Esophagus muscularis mucosa (tissue), 4 donors: ENCODE measurements around the gene RNF34. TPM values are rescaled to one million over a fixed set of nuclear protein-coding genes. Genes with fewer than 3 reads are reported as not detected.

ENCODE experiments used
- DNase-seq: peaks from one replicate; pipeline ENCODE4 v3.0.0-alpha.2; 2017; ENCODE audit errors: extremely low spot score
- H3K27ac ChIP-seq, 4 donors: fragments of 200-600 bp; sonication (generic); replicated peaks in 1 of 4; 1 replicate in 3 of 4; 2 replicates in 1 of 4; pipeline ENCODE4 v1.5.1; 2016 to 2019; ENCODE audit warnings: mild to moderate bottlenecking in 1 of 4
- H3K27me3 ChIP-seq, 4 donors: fragments of 200-600 bp; sonication (generic); one replicate each; pipeline versions ENCODE4 v1.5.1 to v1.6.0; 2016 to 2019
- H3K36me3 ChIP-seq, 4 donors: fragments of 200-600 bp; sonication (generic); one replicate each; pipeline ENCODE4 v1.5.1; 2016 to 2019
- H3K4me1 ChIP-seq, 4 donors: fragments of 200-600 bp; sonication (generic); one replicate each; pipeline ENCODE4 v1.5.1; 2016 to 2019
- H3K4me3 ChIP-seq, 4 donors: fragments of 200-600 bp; sonication (generic); 1 replicate in 2 of 4; 2 replicates in 2 of 4; pipeline ENCODE4 v1.5.1; 2016 to 2019; ENCODE audit warnings: mild to moderate bottlenecking in 4 of 4, moderate library complexity in 1 of 4
- H3K9me3 ChIP-seq, 4 donors: fragments of 200-600 bp; sonication (generic); 1 replicate in 3 of 4; 2 replicates in 1 of 4; pipeline ENCODE4 v1.5.1; 2016 to 2019
- EP300 ChIP-seq: sonication (generic); formaldehyde crosslinking; IDR thresholded peaks from one replicate; pipeline ENCODE4 v1.6.1; 2017; ENCODE audit warnings: antibody characterized with exemption
- POLR2A ChIP-seq: fragments of 450-650 bp; IDR thresholded peaks from one replicate; pipeline ENCODE4 v1.6.1; 2017; ENCODE audit warnings: antibody characterized with exemption, moderate library complexity, mild to moderate bottlenecking, low read depth
- POLR2AphosphoS5 ChIP-seq, 2 donors: sonication (generic); formaldehyde crosslinking; IDR thresholded peaks; one replicate each; pipeline ENCODE4 v1.6.1; 2017; ENCODE audit warnings: antibody characterized with exemption in 2 of 2
- WGBS: methylation state at CpG from one replicate; pipeline ENCODE4 v1.1.5; 2018; 5-methylcytosine and 5-hydroxymethylcytosine counted together
- intact Hi-C: fragments of 100-400 bp; cut with DNase I; formaldehyde crosslinking; loops from one replicate; pipeline ENCODE4 v1.15.1; 2023
- total RNA-seq, 4 donors: library from RNA; depleted of rRNA; stranded (reverse); fragments of >200 nt; gene quantifications; one replicate each; pipeline versions ENCODE4 v1.1.0 to v1.2.1, GENCODE V29; 2016
- TF ChIP-seq, protein P1 (sequence below), 3 experiments: fragments of 200-600 bp in 2 of 3; fragments of 450-650 bp in 1 of 3; sonication (generic) in 2 of 3; IDR thresholded peaks; one replicate each; pipeline ENCODE4 v1.5.1; 2017 to 2019; ENCODE audit warnings: antibody characterized with exemption in 3 of 3, mild to moderate bottlenecking in 2 of 3, moderate library complexity in 1 of 3

RNF34 gene
- total RNA-seq, 4 donors from 2014 or later, result 39.6 to 69.9 (median 46.6) TPM

DNA sequence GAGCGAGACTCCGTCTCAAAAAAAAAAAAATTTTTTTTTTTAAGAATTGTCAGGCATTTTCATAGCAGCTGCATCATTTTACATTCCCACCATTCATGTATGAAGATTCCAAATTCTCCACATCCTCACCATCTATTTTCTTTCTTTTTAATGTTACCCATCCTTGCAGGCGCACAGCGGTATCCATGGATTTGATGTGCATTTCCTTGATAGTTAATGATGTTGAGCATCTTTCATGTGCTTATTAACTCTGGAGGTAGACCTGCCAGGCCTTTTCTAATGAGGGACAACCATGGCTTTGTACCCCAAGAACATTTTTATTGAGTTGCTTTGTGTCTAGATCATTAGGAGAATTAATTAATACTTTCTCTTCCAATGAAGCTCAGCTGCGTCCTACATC, 1.6 kb upstream of the RNF34 start:
- H3K27ac ChIP-seq, result no peak overlapping the region
- TF ChIP-seq, protein P1, sequence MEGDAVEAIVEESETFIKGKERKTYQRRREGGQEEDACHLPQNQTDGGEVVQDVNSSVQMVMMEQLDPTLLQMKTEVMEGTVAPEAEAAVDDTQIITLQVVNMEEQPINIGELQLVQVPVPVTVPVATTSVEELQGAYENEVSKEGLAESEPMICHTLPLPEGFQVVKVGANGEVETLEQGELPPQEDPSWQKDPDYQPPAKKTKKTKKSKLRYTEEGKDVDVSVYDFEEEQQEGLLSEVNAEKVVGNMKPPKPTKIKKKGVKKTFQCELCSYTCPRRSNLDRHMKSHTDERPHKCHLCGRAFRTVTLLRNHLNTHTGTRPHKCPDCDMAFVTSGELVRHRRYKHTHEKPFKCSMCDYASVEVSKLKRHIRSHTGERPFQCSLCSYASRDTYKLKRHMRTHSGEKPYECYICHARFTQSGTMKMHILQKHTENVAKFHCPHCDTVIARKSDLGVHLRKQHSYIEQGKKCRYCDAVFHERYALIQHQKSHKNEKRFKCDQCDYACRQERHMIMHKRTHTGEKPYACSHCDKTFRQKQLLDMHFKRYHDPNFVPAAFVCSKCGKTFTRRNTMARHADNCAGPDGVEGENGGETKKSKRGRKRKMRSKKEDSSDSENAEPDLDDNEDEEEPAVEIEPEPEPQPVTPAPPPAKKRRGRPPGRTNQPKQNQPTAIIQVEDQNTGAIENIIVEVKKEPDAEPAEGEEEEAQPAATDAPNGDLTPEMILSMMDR (IDR thresholded peaks at IDR 0.05), result no peak
- no peak for TF ChIP-seq POLR2AphosphoS5 (IDR thresholded peaks at IDR 0.05)
- TF ChIP-seq EP300, result no peak
- TF ChIP-seq POLR2A, result no peak
- H3K4me3 ChIP-seq, result no peak overlapping the region
- DNase-seq, result no peak
- 94% methylated on average over 5 of the region's 5 CpGs for WGBS
- intact Hi-C loops, result no loop called here
- H3K36me3 ChIP-seq, result no peaks in the 10 kb centered on the region
- H3K27me3 ChIP-seq, result no peaks in the 10 kb centered on the region
- peaks cover 16 to 38% (median 33%) of the 10 kb centered on the region in 4 donors for H3K4me1 ChIP-seq
- H3K9me3 ChIP-seq, result no peaks in the 10 kb centered on the region

DNA sequence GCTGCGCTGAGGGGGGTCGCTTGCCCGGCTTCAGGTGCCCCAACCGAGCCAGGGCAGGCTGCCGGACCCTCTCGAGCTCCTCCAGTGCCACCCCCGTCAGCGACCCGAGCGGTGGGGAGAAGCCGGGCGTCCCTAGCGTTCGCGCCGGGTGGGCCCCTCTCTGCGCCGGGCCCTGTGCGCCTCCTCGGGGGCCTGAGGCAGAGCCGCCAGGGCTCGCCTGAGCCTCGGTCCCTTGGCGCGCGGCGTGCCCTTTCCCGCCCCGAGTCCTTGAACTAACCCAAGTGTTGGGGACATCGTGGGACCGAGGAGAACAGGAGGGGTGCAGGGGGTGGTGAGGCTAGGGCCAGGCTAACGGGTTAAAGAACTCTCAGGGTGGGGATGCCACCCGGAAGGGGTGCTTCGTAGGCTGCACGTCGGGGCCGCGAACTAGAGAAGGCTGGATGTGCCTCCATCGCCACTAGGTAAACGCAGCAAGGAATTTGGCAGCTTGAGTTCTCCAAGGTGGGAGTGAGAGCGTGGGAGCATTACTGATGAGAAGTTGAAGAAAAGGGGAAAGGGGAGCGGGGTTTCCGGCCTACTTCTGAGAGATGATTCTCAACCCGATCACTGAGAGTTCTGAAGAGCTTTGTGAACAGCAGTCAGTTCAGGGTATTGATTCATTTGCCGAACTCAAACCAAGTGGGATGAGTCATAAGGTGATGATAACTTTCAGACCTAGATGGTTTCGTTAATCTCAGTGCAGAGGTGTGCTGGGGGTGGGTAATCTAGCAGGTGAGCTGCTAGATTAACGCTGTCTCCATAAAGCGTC, 618 bp downstream of the RNF34 start:
- H3K4me3 ChIP-seq, result peak overlapping the region; percentile 86 to 93 (median 92)
- 2% methylated on average over 18 of the region's 48 CpGs for WGBS
- DNase-seq, result no peak
- no peaks in the 10 kb centered on the region for H3K9me3 ChIP-seq
- peaks cover 0 to 12% (median 5%) of the 10 kb centered on the region in 4 donors for H3K36me3 ChIP-seq
- H3K4me1 ChIP-seq, result peaks cover 16 to 48% (median 43%) of the 10 kb centered on the region in 4 donors
- no peaks in the 10 kb centered on the region for H3K27me3 ChIP-seq
- peak overlapping the region; percentile 93 to 97 (median 95) for H3K27ac ChIP-seq
- intact Hi-C loops, result loop anchor here (5.0 kb wide), 1 partner anchor 48 kb away; the partner anchor contains the start of gene ANAPC5
- TF ChIP-seq EP300 (no peak), POLR2A (no peak)
- TF ChIP-seq, protein P1 (IDR thresholded peaks at IDR 0.05), result peak in 1 of 3 experiments; percentile 5

DNA sequence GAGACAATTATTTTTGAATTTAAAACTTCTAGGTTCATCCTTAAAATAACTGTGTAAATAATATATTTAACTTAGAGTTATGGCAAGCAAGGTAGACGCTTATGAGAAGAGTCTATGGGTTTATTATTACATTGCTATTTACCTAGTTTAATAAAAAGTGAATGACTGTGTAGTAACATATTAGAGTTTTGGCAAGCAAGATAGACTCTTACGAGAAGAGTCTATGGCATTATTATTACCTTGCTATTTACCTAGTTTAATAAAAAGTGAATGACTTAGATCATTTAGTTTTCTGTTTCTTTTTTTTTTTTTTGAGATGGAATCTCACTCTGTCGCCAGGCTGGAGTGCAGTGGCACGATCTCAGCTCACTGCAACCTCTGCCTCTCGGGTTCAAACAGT, 3.8 kb downstream of the RNF34 start:
- Histone ChIP-seq H3K27ac (no peak overlapping the region), H3K9me3 (no peaks in the 10 kb centered on the region), H3K27me3 (no peaks in the 10 kb centered on the region), H3K4me3 (no peak overlapping the region), H3K36me3 (peaks cover 0 to 33% (median 19%) of the 10 kb centered on the region in 4 donors), H3K4me1 (peaks cover 16 to 45% (median 40%) of the 10 kb centered on the region in 4 donors)
- intact Hi-C loops, result loop anchor here (5.0 kb wide), 1 partner anchor 51 kb away; the partner anchor contains the start of gene ANAPC5
- DNase-seq, result no peak
- WGBS, result 89% methylated on average over 5 of the region's 5 CpGs
- TF ChIP-seq POLR2AphosphoS5 (IDR thresholded peaks at IDR 0.05), result no peak

DNA sequence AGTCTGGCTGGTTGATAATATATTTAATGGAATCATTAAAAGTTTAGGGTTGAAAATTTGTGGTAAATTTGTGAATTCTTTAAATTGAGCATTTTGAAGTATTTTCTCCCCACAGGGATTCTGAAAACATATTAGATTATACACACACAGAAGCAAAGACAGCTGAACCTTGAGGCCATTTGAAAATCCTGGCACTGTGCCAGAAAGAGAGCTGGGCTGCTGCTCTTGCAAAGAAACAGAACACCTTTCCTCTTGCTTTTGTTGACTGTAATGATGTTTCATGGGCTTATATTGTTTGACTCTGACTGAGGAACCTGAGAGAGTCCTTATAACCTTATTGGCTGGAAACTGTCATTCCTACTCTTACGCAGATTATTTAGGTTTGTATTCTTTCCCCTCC, 4.8 kb downstream of the RNF34 start:
- H3K4me3 ChIP-seq, result no peak overlapping the region
- no peaks in the 10 kb centered on the region for H3K27me3 ChIP-seq
- 95% methylated on average over 1 of the region's 1 CpG for WGBS
- peaks cover 13 to 39% (median 33%) of the 10 kb centered on the region in 4 donors for H3K4me1 ChIP-seq
- H3K27ac ChIP-seq, result no peak overlapping the region
- intact Hi-C loops, result loop anchor here (5.0 kb wide), 1 partner anchor 52 kb away; the partner anchor contains the start of gene ANAPC5
- TF ChIP-seq POLR2AphosphoS5 (IDR thresholded peaks at IDR 0.05) (no peak), EP300 (no peak), POLR2A (no peak)
- TF ChIP-seq, protein P1 (IDR thresholded peaks at IDR 0.05), result no peak
- H3K9me3 ChIP-seq, result no peaks in the 10 kb centered on the region
- H3K36me3 ChIP-seq, result peaks cover 0 to 33% (median 24%) of the 10 kb centered on the region in 4 donors
- DNase-seq, result no peak

DNA sequence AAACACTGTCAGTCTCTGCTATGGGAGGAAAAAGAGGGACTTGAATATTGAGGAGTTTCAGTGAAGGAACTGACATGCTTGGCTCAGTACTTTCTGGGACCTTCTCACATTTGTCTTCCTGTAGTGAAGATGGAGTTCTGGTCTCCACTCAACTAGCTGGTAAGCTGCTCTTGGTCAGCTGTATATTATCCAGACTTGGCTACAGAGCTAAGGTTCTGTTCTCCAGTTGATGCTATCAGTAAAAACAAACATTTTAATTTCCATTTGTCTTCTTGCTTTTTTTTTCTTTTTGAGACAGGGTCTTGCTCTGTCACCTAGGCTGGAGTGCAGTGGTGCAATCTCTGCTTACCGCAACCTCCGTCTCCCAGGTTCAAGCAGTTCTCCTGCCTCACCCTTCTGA, 5.3 kb downstream of the RNF34 start:
- Histone ChIP-seq H3K4me1 (peaks cover 13 to 39% (median 33%) of the 10 kb centered on the region in 4 donors), H3K4me3 (no peak overlapping the region), H3K36me3 (peaks cover 0 to 33% (median 25%) of the 10 kb centered on the region in 4 donors), H3K9me3 (no peaks in the 10 kb centered on the region), H3K27ac (no peak overlapping the region), H3K27me3 (no peaks in the 10 kb centered on the region)
- TF ChIP-seq POLR2AphosphoS5 (IDR thresholded peaks at IDR 0.05) (no peak), POLR2A (no peak), EP300 (no peak)
- TF ChIP-seq, protein P1 (IDR thresholded peaks at IDR 0.05), result no peak
- intact Hi-C loops, result no loop called here
- 96% methylated on average over 2 of the region's 2 CpGs for WGBS
- DNase-seq, result no peak
